Keratinocyte (primary cell): Measurements from ENCODE around the gene CRYAB. TPM values are rescaled to one million over a fixed set of nuclear protein-coding genes. Genes with fewer than 3 reads are reported as not detected.

Source experiments
- DNase-seq: peaks from one replicate; pipeline ENCODE4 v3.0.0-alpha.2; 2011; ENCODE audit warnings: low read depth, missing footprints, low spot score
- FAIRE-seq: peaks from 2 replicates; lab custom pipeline; 2011; peaks lifted over from hg19 to GRCh38; lab: Jason Lieb, UNC
- H2AFZ ChIP-seq: 2 replicates; pipeline ENCODE4 v1.6.0; 2012; ENCODE audit warnings: low read length, control low read depth, inconsistent platforms; ENCODE audit not compliant: control insufficient read depth
- H3K27ac ChIP-seq: 2 replicates; pipeline ENCODE4 v1.5.1; 2011; ENCODE audit warnings: low read length; ENCODE audit not compliant: control insufficient read depth, insufficient read depth
- H3K27me3 ChIP-seq: 3 replicates; pipeline ENCODE4 v1.6.0; 2011; ENCODE audit warnings: low read length; ENCODE audit not compliant: control insufficient read depth, insufficient read depth; ENCODE audit errors: extremely low read depth
- H3K36me3 ChIP-seq, 2 experiments: 2 replicates in 1 of 2; 3 replicates in 1 of 2; pipeline ENCODE4 v1.5.1; 2011; ENCODE audit warnings: low read length in 2 of 2, mild to moderate bottlenecking in 1 of 2; ENCODE audit not compliant: control insufficient read depth in 2 of 2, insufficient read depth in 2 of 2; ENCODE audit errors: extremely low read depth in 1 of 2
- H3K4me1 ChIP-seq: 3 replicates; pipeline ENCODE4 v1.5.1; 2011; ENCODE audit warnings: low read length; ENCODE audit not compliant: control insufficient read depth, insufficient read depth; ENCODE audit errors: extremely low read depth
- H3K4me2 ChIP-seq: 3 replicates; pipeline ENCODE4 v1.6.0; 2011; ENCODE audit warnings: low read depth, low read length; ENCODE audit not compliant: control insufficient read depth, insufficient read depth; ENCODE audit errors: extremely low read depth
- H3K4me3 ChIP-seq, 3 experiments: fragments of 200-600 bp in 1 of 3; sonication (generic) in 1 of 3; 2 replicates in 2 of 3; 3 replicates in 1 of 3; pipeline ENCODE4 v1.5.1; 2011 to 2016; ENCODE audit warnings: low read length in 3 of 3, mild to moderate bottlenecking in 3 of 3, control low read depth in 2 of 3, inconsistent platforms in 1 of 3, low read depth in 1 of 3, mixed read lengths in 1 of 3, mixed run types in 1 of 3, moderate library complexity in 1 of 3; ENCODE audit not compliant: control insufficient read depth in 2 of 3, insufficient read depth in 2 of 3; ENCODE audit errors: extremely low read depth in 1 of 3
- H3K79me2 ChIP-seq: 2 replicates; pipeline ENCODE4 v1.6.0; 2012; ENCODE audit warnings: low read length; ENCODE audit not compliant: control insufficient read depth, insufficient read depth
- H3K9ac ChIP-seq: 3 replicates; pipeline ENCODE4 v1.6.0; 2011; ENCODE audit warnings: low read length; ENCODE audit not compliant: control insufficient read depth, insufficient read depth; ENCODE audit errors: extremely low read depth
- H3K9me1 ChIP-seq: 3 replicates; pipeline ENCODE4 v1.6.0; 2011; ENCODE audit warnings: low read length; ENCODE audit not compliant: control insufficient read depth, insufficient read depth; ENCODE audit errors: extremely low read depth
- H3K9me3 ChIP-seq: 2 replicates; pipeline ENCODE4 v1.5.1; 2012; ENCODE audit warnings: low read depth, low read length; ENCODE audit not compliant: control insufficient read depth
- H4K20me1 ChIP-seq: 3 replicates; pipeline ENCODE4 v1.6.0; 2011; ENCODE audit warnings: low read length; ENCODE audit not compliant: control insufficient read depth, insufficient read depth; ENCODE audit errors: extremely low read depth
- EZH2 ChIP-seq: IDR thresholded peaks from one replicate; pipeline ENCODE4 v1.6.1; 2012; ENCODE audit warnings: inconsistent platforms, mild to moderate bottlenecking, low read length, moderate library complexity
- dilution Hi-C: fragments of 300-500 bp; cut with MboI; formaldehyde crosslinking; loops from one replicate; pipeline ENCODE4 v1.7.0; 2020; ENCODE audit warnings: low sequenced_read_pairs; ENCODE audit not compliant: extremely low pct_ligation_motif_present
- polyA plus RNA-seq, 5 experiments: library from polyadenylated mRNA; depleted of rRNA in 3 of 5; stranded (reverse) in 3 of 5; stranded (forward) in 1 of 5; unstranded in 1 of 5; fragments of >200 nt; gene quantifications; 1 replicate in 1 of 5; 2 replicates in 3 of 5; 3 replicates in 1 of 5; pipeline versions ENCODE4 v1.2.1 to v1.2.3, GENCODE V29; 2011 to 2012; ENCODE audit warnings: missing spikeins in 2 of 5, low read depth in 1 of 5, low replicate concordance in 1 of 5
- TF ChIP-seq, protein P1 (sequence below), 3 experiments: IDR thresholded peaks in 1 of 3; conservative IDR thresholded peaks in 1 of 3; optimal IDR thresholded peaks in 1 of 3; 2 replicates in 2 of 3; 3 replicates in 1 of 3; pipeline versions ENCODE3 to v1.5.1; 2011; ENCODE audit warnings: low read length in 3 of 3, mild to moderate bottlenecking in 3 of 3, moderate library complexity in 2 of 3, control low read depth in 1 of 3, inconsistent platforms in 1 of 3; ENCODE audit not compliant: insufficient read depth in 2 of 3; ENCODE audit errors: extremely low read depth in 1 of 3

The CRYAB gene
- polyA plus RNA-seq, 1 donor (not counting 4 experiments of a cell fraction or from before 2014, with no cell fraction given) = 11.0 TPM

DNA sequence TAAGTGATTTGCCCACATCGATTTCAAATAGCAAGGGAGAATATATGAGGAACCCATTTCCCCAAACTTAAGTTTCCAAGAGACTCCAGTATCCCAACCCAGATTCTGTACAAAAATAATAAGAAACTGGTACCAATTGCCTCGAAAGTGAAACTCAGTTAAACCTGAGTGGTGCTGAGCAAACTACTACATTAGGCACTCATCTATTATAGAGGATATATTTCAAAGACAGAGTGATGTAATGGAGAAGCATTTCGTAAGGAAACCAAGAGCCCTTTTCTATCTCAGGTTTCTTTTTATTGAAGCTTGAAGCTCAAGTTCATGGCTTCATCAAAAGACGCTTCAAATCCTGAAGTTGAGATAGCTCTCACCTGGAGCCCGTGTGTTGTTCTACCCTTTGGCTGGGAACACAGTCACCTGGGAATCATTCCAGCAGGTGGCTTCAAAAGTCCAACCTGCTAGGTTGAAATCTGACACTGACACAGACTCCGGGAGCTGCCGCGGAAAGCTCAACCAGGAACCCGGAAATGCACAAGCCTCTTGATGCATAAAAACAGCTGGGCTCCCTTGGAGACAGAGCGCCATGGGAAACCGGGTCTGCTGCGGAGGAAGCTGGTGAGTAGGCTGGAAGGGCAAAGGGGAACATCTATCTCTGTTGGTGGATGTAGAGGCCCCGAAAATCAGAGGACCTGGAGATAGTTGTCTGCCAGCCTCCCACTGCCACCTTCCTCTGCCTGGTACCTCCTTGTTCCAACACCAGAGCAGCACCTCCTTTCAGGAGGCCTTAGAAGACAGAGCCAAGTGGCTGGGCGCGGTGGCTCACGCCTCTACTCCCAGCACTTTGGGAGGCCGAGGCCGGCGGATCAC is 7.1 kb upstream of the CRYAB start, which contains the start of gene C11orf52:
Gene C11orf52, plus strand, starts transcription at position 524 of the 867 bp plus-strand sequence. Its CDS starts 60 bp downstream, at position 584.
- peaks cover 15% of the 10 kb centered on the region for H3K4me1 ChIP-seq
- dilution Hi-C loops = no loop called here
- no peaks in the 10 kb centered on the region for H3K36me3 ChIP-seq
- H3K27ac ChIP-seq = no peak within 1 kb of the TSS
- peak within 1 kb of the TSS; percentile 41 for H3K9ac ChIP-seq
- H3K4me2 ChIP-seq = peak within 1 kb of the TSS; percentile 88
- peak; percentile 65 for FAIRE-seq
- no peaks in the 10 kb centered on the region for H3K9me1 ChIP-seq
- no peak for DNase-seq
- H3K79me2 ChIP-seq = no peaks in the 10 kb centered on the region
- H4K20me1 ChIP-seq = no peaks in the 10 kb centered on the region
- peaks cover 3% of the 10 kb centered on the region for H3K27me3 ChIP-seq
- peak within 1 kb of the TSS; percentile 13 to 76 (median 63) for H3K4me3 ChIP-seq
- TF ChIP-seq EZH2 = no peak
- TF ChIP-seq, protein P1, sequence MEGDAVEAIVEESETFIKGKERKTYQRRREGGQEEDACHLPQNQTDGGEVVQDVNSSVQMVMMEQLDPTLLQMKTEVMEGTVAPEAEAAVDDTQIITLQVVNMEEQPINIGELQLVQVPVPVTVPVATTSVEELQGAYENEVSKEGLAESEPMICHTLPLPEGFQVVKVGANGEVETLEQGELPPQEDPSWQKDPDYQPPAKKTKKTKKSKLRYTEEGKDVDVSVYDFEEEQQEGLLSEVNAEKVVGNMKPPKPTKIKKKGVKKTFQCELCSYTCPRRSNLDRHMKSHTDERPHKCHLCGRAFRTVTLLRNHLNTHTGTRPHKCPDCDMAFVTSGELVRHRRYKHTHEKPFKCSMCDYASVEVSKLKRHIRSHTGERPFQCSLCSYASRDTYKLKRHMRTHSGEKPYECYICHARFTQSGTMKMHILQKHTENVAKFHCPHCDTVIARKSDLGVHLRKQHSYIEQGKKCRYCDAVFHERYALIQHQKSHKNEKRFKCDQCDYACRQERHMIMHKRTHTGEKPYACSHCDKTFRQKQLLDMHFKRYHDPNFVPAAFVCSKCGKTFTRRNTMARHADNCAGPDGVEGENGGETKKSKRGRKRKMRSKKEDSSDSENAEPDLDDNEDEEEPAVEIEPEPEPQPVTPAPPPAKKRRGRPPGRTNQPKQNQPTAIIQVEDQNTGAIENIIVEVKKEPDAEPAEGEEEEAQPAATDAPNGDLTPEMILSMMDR (optimal IDR thresholded peaks at IDR 0.05 in 1 of 3, IDR thresholded peaks at IDR 0.05 in 1 of 3, conservative IDR thresholded peaks at IDR 0.05 in 1 of 3; ENCODE audit: extremely low read depth in 1 of 3, insufficient read depth in 2 of 3, low read length in 3 of 3) = peak in 1 of 3 experiments; percentile 4
- H2AFZ ChIP-seq = peak within 1 kb of the TSS; percentile 100
- no peaks in the 10 kb centered on the region for H3K9me3 ChIP-seq

DNA sequence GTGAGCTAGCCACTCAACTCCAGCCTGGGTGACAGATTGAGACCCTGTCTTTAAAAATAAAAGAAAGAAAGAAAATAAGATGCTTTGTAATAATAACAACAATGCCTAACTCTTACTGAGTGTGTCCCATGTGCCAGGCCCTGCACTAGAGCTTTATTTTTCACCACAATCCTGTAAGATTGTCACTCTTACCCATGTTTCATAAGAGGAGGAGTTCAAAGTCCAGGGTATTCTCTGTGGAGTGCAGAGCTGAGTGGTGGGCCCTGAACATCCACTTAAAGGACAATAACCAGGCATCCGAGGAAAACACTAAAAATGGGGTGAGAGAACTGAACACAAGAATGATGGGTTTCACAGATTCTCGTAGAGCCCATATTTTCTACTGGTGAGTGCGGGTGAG is 6.2 kb upstream of the CRYAB start:
- Histone ChIP-seq H3K79me2 (no peaks in the 10 kb centered on the region), H3K9ac (no peak overlapping the region), H3K27me3 (peaks cover 3% of the 10 kb centered on the region), H3K9me3 (no peaks in the 10 kb centered on the region), H3K4me2 (no peak overlapping the region), H3K4me3 (no peak overlapping the region), H3K4me1 (peaks cover 9% of the 10 kb centered on the region), H2AFZ (no peak overlapping the region), H3K9me1 (no peaks in the 10 kb centered on the region), H3K27ac (no peak overlapping the region), H4K20me1 (no peaks in the 10 kb centered on the region), H3K36me3 (no peaks in the 10 kb centered on the region)
- FAIRE-seq = no peak
- no peak for TF ChIP-seq EZH2
- TF ChIP-seq, protein P1 (optimal IDR thresholded peaks at IDR 0.05 in 1 of 3, IDR thresholded peaks at IDR 0.05 in 1 of 3, conservative IDR thresholded peaks at IDR 0.05 in 1 of 3; ENCODE audit: extremely low read depth in 1 of 3, insufficient read depth in 2 of 3, low read length in 3 of 3) = no peak
- dilution Hi-C loops = no loop called here
- no peak for DNase-seq
